SIG-M5 (cell line): ENCODE data around the gene FPGS.

Experiments
- DNase-seq: peaks from one replicate; lab custom pipeline; 2025; lab: John Stamatoyannopoulos, UW

FPGS gene

GRCh38 chr9:127788337-127789011 lies 14.2 kb upstream of the FPGS start:
- no peak for DNase-seq

- DNase-seq = no peak
These were observed 13.5 kb upstream of the FPGS start for GRCh38 chr9:127789179-127789578.

- no peak for DNase-seq
These were observed 12.4 kb upstream of the FPGS start for GRCh38 chr9:127790094-127790855.

- DNase-seq = no peak
These were observed 11.6 kb upstream of the FPGS start for GRCh38 chr9:127791085-127791484.

- no peak for DNase-seq
These were observed 10.2 kb upstream of the FPGS start for GRCh38 chr9:127792417-127793031.

GRCh38 chr9:127793093-127793708 lies 9.5 kb upstream of the FPGS start:
- DNase-seq = no peak

- no peak for DNase-seq
These were observed 8.5 kb upstream of the FPGS start for GRCh38 chr9:127794001-127794791.

GRCh38 chr9:127796225-127796813 lies 6.4 kb upstream of the FPGS start:
- DNase-seq = no peak

- no peak for DNase-seq
These were observed 5.8 kb upstream of the FPGS start for GRCh38 chr9:127796852-127797370.

GRCh38 chr9:127801955-127802575 lies 617 bp upstream of the FPGS start:
- DNase-seq = no peak

GRCh38 chr9:127803507-127804352 lies 1.0 kb downstream of the FPGS start:
- no peak for DNase-seq

- no peak for DNase-seq
These were observed 2.9 kb downstream of the FPGS start for GRCh38 chr9:127805620-127806019.

GRCh38 chr9:127806871-127807270 lies 4.2 kb downstream of the FPGS start:
- no peak for DNase-seq

- no peak for DNase-seq
These were observed 5.8 kb downstream of the FPGS start for GRCh38 chr9:127808347-127809001.

GRCh38 chr9:127809002-127809539 lies 6.4 kb downstream of the FPGS start:
- no peak for DNase-seq

- no peak for DNase-seq
These were observed 7.1 kb downstream of the FPGS start for GRCh38 chr9:127809540-127810377.

GRCh38 chr9:127810378-127811187 lies 7.9 kb downstream of the FPGS start:
- no peak for DNase-seq
